A549 (cell line): ENCODE results near the gene NHERF1. TPM values are rescaled to one million over a fixed set of nuclear protein-coding genes. Genes with fewer than 3 reads are reported as not detected.

ENCODE experiments used
- ATAC-seq, 2 experiments: fragments of 200-7000 bp in 1 of 2; fragments of >200 bp in 1 of 2; cut with Nextera tagmentation in 1 of 2; cut with Tn5 transposase in 1 of 2; 3 replicates each; pipeline versions ENCODE4 v1.8.0 to v1.9.1; 2018 to 2020; ENCODE audit warnings: mild to moderate bottlenecking in 1 of 2, moderate library complexity in 1 of 2
- CTCF ChIA-PET: fragments of 300-600 bp; sonication (Branson Sonifier 250); formaldehyde crosslinking; extraction: SDS; loops from one replicate; lab custom pipeline; 2021; ENCODE audit warnings: antibody characterized with exemption, inconsistent platforms; lab: Yijun Ruan, JAX
- POLR2A ChIA-PET: fragments of 350-600 bp; formaldehyde crosslinking; extraction: SDS; loops from one replicate; lab custom pipeline; 2021; ENCODE audit warnings: antibody characterized with exemption, inconsistent platforms; lab: Yijun Ruan, JAX
- DNase-seq, 2 experiments: peaks; one replicate each; pipeline versions ENCODE4 v3.0.0 to v3.0.0-alpha.2; 2011 to 2016; ENCODE audit warnings: low read depth in 1 of 2, low spot score in 1 of 2
- FAIRE-seq: peaks from 2 replicates; lab custom pipeline; 2011; peaks lifted over from hg19 to GRCh38; lab: Jason Lieb, UNC
- H3K27ac ChIP-seq, 2 experiments: fragments of >200 bp; sonication (Bioruptor Twin); formaldehyde crosslinking; 3 replicates each; pipeline ENCODE4 v1.5.1; 2016 to 2017
- H3K4me1 ChIP-seq: fragments of >200 bp; sonication (Bioruptor Twin); formaldehyde crosslinking; 3 replicates; pipeline ENCODE4 v1.6.1; 2016
- H3K4me2 ChIP-seq: fragments of >200 bp; sonication (Bioruptor Twin); formaldehyde crosslinking; 3 replicates; pipeline ENCODE4 v1.6.1; 2016
- H3K4me3 ChIP-seq: fragments of >200 bp; sonication (Bioruptor Twin); formaldehyde crosslinking; 3 replicates; pipeline ENCODE4 v1.5.1; 2016
- H3K9me3 ChIP-seq: fragments of >200 bp; sonication (Bioruptor Twin); formaldehyde crosslinking; 3 replicates; pipeline ENCODE4 v1.6.1; 2016
- EP300 ChIP-seq, 2 experiments: fragments of >200 bp; sonication (Bioruptor Twin); formaldehyde crosslinking; IDR thresholded peaks; 2 replicates in 1 of 2; 3 replicates in 1 of 2; pipeline ENCODE4 v1.6.1; 2016 to 2017
- ESRRA ChIP-seq: fragments of 150-350 bp; IDR thresholded peaks from 2 replicates; pipeline ENCODE4 v1.6.1; 2014; ENCODE audit warnings: mild to moderate bottlenecking, low read length, borderline replicate concordance
- GATA3 ChIP-seq: IDR thresholded peaks from 2 replicates; pipeline ENCODE4 v1.6.1; 2012; ENCODE audit warnings: borderline replicate concordance
- HES2 ChIP-seq: fragments of >200 bp; sonication (Bioruptor Twin); formaldehyde crosslinking; IDR thresholded peaks from 2 replicates; pipeline ENCODE4 v1.6.1; 2016
- JUN ChIP-seq, 2 experiments: fragments of >200 bp; sonication (Bioruptor Twin); formaldehyde crosslinking; IDR thresholded peaks; 2 replicates in 1 of 2; 3 replicates in 1 of 2; pipeline ENCODE4 v1.6.1; 2016 to 2017
- KDM1A ChIP-seq: fragments of 200-600 bp; sonication (generic); IDR thresholded peaks from 2 replicates; pipeline ENCODE4 v1.6.1; 2016; ENCODE audit warnings: low read depth, mild to moderate bottlenecking
- MAZ ChIP-seq: fragments of 150-350 bp; IDR thresholded peaks from 2 replicates; pipeline ENCODE4 v1.6.1; 2014; ENCODE audit warnings: antibody characterized with exemption, low read depth, low read length, borderline replicate concordance
- REST ChIP-seq: fragments of 200-600 bp; sonication (generic); IDR thresholded peaks from 2 replicates; pipeline ENCODE4 v1.6.1; 2016; ENCODE audit warnings: antibody characterized with exemption, mild to moderate bottlenecking, moderate library complexity
- SMC3 ChIP-seq: fragments of >200 bp; sonication (Bioruptor Twin); formaldehyde crosslinking; IDR thresholded peaks from 3 replicates; pipeline ENCODE4 v1.6.1; 2018; ENCODE audit warnings: inconsistent platforms
- SREBF2 ChIP-seq: fragments of 450-650 bp; IDR thresholded peaks from 2 replicates; pipeline ENCODE4 v1.6.1; 2014; ENCODE audit warnings: mild to moderate bottlenecking, moderate library complexity
- ZNF302 ChIP-seq: fragments of 250-450 bp; sonication (Bioruptor Pico); IDR thresholded peaks from 2 replicates; pipeline ENCODE4 v1.9.0; 2021; ENCODE audit warnings: inconsistent platforms, mild to moderate bottlenecking, moderate library complexity
- WGBS: methylation state at CpG from one replicate; pipeline ENCODE4 v1.1.6; 2017; ENCODE audit errors: missing lambda C conversion rate; 5-methylcytosine and 5-hydroxymethylcytosine counted together
- polyA plus RNA-seq, 4 experiments: library from polyadenylated mRNA; depleted of rRNA in 3 of 4; stranded (reverse); fragments of >200 nt; fragmentation: RNase III in 1 of 4; extraction: RNeasy Plus Mini Kit Qiagen cat#74134 plus additional on column Dnase treatment in 1 of 4; gene quantifications; 2 replicates in 3 of 4; 3 replicates in 1 of 4; pipeline ENCODE4 v1.2.3, GENCODE V29; 2011 to 2017
- TF ChIP-seq, protein P1 (sequence below): fragments of 450-650 bp; IDR thresholded peaks from 2 replicates; pipeline ENCODE4 v1.6.1; 2014; ENCODE audit warnings: antibody characterized with exemption
- TF ChIP-seq, protein P2 (sequence below): IDR thresholded peaks from 2 replicates; pipeline ENCODE4 v1.6.1; 2012
- TF ChIP-seq, protein P3 (sequence below): fragments of >200 bp; sonication (Bioruptor Twin); formaldehyde crosslinking; IDR thresholded peaks from 3 replicates; pipeline ENCODE4 v1.5.1; 2016
- TF ChIP-seq, protein P4 (sequence below): fragments of 250-450 bp; sonication (Bioruptor Pico); IDR thresholded peaks from 2 replicates; pipeline ENCODE4 v1.5.0; 2020; ENCODE audit warnings: low read depth, mild to moderate bottlenecking, moderate library complexity
- TF ChIP-seq, protein P5 (sequence below): fragments of >200 bp; sonication (Bioruptor Twin); formaldehyde crosslinking; IDR thresholded peaks from 3 replicates; pipeline ENCODE4 v1.6.1; 2016

The NHERF1 gene
- polyA plus RNA-seq, 2 of the 4 experiments (the other 2 are of a cell fraction) = 41.5 to 51.5 TPM

DNA sequence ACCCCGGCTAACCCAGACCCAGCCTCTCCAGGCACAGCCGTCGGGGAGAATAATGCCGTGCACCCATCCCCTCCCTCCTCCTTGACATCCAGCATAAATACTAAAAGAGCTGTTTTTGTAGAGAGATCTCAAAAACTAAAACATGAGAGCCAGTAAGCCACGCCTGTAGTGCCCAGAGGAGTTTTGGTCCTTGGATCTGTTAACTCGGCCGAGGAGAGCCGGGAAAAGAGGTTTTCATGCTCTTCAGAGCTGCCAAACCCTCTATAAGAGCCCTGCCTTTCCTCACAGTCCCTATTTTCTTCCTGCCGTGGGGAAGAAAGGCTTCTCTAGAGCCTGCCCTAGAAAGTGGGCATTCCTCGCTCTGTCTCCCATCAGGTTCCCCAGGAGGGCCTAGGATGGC lies 57.9 kb downstream of the NHERF1 start:
- Histone ChIP-seq H3K4me3 (no peak overlapping the region), H3K9me3 (no peaks in the 10 kb centered on the region), H3K27ac (no peak overlapping the region)
- CTCF ChIA-PET = interaction anchor here (1.4 to 53.6 kb wide), 4 partner anchors 10 to 51 kb away, joined by 3 to 1302 read pairs (median 106); partner anchors contain the start of genes FDXR and GRIN2C
- DNase-seq (no peak), ATAC-seq (no peak), FAIRE-seq (no peak)
- POLR2A ChIA-PET = no interaction called here
- no peak for TF ChIP-seq KDM1A
- no peak for TF ChIP-seq REST
- no peak for TF ChIP-seq SMC3
- no peak for TF ChIP-seq HES2
- no peak for TF ChIP-seq SREBF2
- TF ChIP-seq MAZ = no peak
- TF ChIP-seq, protein P1, sequence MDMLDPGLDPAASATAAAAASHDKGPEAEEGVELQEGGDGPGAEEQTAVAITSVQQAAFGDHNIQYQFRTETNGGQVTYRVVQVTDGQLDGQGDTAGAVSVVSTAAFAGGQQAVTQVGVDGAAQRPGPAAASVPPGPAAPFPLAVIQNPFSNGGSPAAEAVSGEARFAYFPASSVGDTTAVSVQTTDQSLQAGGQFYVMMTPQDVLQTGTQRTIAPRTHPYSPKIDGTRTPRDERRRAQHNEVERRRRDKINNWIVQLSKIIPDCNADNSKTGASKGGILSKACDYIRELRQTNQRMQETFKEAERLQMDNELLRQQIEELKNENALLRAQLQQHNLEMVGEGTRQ = no peak
- no peak for TF ChIP-seq GATA3
- TF ChIP-seq, protein P2, sequence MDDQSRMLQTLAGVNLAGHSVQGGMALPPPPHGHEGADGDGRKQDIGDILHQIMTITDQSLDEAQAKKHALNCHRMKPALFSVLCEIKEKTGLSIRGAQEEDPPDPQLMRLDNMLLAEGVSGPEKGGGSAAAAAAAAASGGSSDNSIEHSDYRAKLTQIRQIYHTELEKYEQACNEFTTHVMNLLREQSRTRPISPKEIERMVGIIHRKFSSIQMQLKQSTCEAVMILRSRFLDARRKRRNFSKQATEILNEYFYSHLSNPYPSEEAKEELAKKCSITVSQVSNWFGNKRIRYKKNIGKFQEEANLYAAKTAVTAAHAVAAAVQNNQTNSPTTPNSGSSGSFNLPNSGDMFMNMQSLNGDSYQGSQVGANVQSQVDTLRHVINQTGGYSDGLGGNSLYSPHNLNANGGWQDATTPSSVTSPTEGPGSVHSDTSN = no peak
- TF ChIP-seq, protein P3, sequence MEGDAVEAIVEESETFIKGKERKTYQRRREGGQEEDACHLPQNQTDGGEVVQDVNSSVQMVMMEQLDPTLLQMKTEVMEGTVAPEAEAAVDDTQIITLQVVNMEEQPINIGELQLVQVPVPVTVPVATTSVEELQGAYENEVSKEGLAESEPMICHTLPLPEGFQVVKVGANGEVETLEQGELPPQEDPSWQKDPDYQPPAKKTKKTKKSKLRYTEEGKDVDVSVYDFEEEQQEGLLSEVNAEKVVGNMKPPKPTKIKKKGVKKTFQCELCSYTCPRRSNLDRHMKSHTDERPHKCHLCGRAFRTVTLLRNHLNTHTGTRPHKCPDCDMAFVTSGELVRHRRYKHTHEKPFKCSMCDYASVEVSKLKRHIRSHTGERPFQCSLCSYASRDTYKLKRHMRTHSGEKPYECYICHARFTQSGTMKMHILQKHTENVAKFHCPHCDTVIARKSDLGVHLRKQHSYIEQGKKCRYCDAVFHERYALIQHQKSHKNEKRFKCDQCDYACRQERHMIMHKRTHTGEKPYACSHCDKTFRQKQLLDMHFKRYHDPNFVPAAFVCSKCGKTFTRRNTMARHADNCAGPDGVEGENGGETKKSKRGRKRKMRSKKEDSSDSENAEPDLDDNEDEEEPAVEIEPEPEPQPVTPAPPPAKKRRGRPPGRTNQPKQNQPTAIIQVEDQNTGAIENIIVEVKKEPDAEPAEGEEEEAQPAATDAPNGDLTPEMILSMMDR = no peak
- no peak for TF ChIP-seq ZNF302 (CRISPR knock-in tag)
- no peak for TF ChIP-seq JUN (IDR thresholded peaks at IDR 0.05)
- no peak for TF ChIP-seq ESRRA
- TF ChIP-seq EP300 (IDR thresholded peaks at IDR 0.05) = no peak
- TF ChIP-seq, all 56 proteins: peak for 0
- Histone ChIP-seq H3K4me2 (no peak overlapping the region), H3K4me1 (no peaks in the 10 kb centered on the region)
- WGBS = 89% methylated on average over 10 of the region's 10 CpGs

GRCh38 chr17:74807441-74807840 lies 59.0 kb downstream of the NHERF1 start:
- no peaks in the 10 kb centered on the region for H3K4me1 ChIP-seq
- no peaks in the 10 kb centered on the region for H3K9me3 ChIP-seq
- POLR2A ChIA-PET = no interaction called here
- ATAC-seq = no peak
- no peak for FAIRE-seq
- H3K4me2 ChIP-seq = no peak overlapping the region
- TF ChIP-seq, protein P4, sequence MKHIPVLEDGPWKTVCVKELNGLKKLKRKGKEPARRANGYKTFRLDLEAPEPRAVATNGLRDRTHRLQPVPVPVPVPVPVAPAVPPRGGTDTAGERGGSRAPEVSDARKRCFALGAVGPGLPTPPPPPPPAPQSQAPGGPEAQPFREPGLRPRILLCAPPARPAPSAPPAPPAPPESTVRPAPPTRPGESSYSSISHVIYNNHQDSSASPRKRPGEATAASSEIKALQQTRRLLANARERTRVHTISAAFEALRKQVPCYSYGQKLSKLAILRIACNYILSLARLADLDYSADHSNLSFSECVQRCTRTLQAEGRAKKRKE (CRISPR knock-in tag) = no peak
- TF ChIP-seq KDM1A = no peak
- TF ChIP-seq, protein P5, sequence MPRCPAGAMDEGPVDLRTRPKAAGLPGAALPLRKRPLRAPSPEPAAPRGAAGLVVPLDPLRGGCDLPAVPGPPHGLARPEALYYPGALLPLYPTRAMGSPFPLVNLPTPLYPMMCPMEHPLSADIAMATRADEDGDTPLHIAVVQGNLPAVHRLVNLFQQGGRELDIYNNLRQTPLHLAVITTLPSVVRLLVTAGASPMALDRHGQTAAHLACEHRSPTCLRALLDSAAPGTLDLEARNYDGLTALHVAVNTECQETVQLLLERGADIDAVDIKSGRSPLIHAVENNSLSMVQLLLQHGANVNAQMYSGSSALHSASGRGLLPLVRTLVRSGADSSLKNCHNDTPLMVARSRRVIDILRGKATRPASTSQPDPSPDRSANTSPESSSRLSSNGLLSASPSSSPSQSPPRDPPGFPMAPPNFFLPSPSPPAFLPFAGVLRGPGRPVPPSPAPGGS = no peak
- TF ChIP-seq, all 56 proteins: peak for 0
- Histone ChIP-seq H3K4me3 (no peak overlapping the region), H3K27ac (no peak overlapping the region)
- CTCF ChIA-PET = interaction anchor here (0.7 to 53.6 kb wide), 4 partner anchors 9 to 50 kb away, joined by 3 to 1302 read pairs (median 106); partner anchors contain the start of genes FDXR and GRIN2C
- WGBS = 92% methylated on average over 13 of the region's 13 CpGs
- no peak for DNase-seq
